ENCODE measurements around the gene IL19. TPM values are rescaled to one million over a fixed set of nuclear protein-coding genes. Genes with fewer than 3 reads are reported as not detected.
A peak's percentile ranks its signal among the peaks of the same experiment; 100 is the strongest.
"Not testable (repeated sequence)": the region's sequence is repeated elsewhere in the genome, so short reads cannot be mapped to it uniquely, and the experiment has no call there.

Gene IL19
- total and polyA plus RNA-seq, 5 donors from 2014 or later = not detected

DNA sequence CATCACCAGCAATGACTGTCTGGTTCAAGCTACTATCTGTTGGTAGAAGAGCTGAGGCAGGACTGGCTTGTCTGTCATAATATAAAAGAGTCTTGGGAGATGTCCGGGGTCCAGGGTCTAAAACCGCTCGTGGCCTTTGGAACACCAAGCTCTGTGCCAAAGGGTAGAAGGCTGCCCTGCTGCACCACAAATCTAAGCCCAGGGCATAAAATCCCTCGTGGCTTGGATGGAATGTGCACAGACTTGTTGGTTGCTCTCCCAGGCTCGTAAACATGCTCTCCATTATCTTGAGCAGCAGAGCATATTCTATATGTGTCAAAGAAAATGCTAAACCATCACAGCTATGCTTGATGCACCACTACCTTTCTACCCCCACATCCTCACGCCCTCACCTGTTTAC is 8.3 kb downstream of the IL19 start:
- peaks cover 14% of the 10 kb centered on the region for H3K4me1 ChIP-seq (ENCODE audit: control insufficient read depth, insufficient read depth, low read length, poor library complexity, severe bottlenecking)

DNA sequence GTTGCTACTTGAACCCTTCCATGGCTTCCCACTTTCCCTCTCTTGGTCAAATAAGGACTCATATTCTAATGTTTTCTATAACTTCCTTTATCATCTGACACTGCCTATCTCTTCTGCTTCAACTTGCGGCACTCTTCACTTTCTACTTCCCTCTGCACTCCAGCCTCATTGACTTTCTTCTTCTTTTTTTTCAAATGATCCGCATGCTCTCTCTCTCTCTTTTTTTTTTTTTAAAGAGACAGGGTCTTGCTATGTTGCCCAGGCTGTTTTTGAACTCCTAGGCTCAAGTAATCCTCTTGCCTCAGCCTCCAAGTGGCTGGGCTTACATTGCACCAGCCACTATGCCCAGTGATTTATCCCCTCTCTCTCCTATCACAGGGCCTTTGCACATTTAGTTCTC is 9.1 kb downstream of the IL19 start:
- H3K9me3 ChIP-seq (ENCODE audit: control insufficient read depth in 2 of 2, low read length in 2 of 2) = no peaks in the 10 kb centered on the region
- Mint-ChIP-seq H3K27ac (no peak overlapping the region), H3K36me3 (no peaks in the 10 kb centered on the region), H3K27me3 (no peaks in the 10 kb centered on the region), H3K4me1 (peaks cover 6 to 25% (median 18%) of the 10 kb centered on the region in 4 donors), H3K4me3 (no peak overlapping the region), H3K9me3 (peaks cover 0 to 3% (median 0%) of the 10 kb centered on the region in 7 donors)
- no peak overlapping the region for H3K4me3 ChIP-seq (ENCODE audit: low read depth, low read length)
- H3K4me1 ChIP-seq (ENCODE audit: control insufficient read depth, insufficient read depth, low read length, poor library complexity, severe bottlenecking) = peaks cover 22% of the 10 kb centered on the region
- H3K27me3 ChIP-seq (ENCODE audit: control insufficient read depth, insufficient read depth, low read length) = no peaks in the 10 kb centered on the region
- H3K36me3 ChIP-seq (ENCODE audit: control insufficient read depth, insufficient read depth, low read length) = no peaks in the 10 kb centered on the region
- no peak for DNase-seq
- H3K27ac ChIP-seq (ENCODE audit: insufficient read depth, low read length, poor library complexity, severe bottlenecking) = no peak overlapping the region
- ATAC-seq (ENCODE audit: low read depth in 2 of 2) = no peak

More for the DNA sequence above, 8.3 kb downstream of the IL19 start:
- not testable (repeated sequence) for H3K27ac Mint-ChIP-seq; H3K4me3 ChIP-seq (ENCODE audit: low read depth, low read length); H3K36me3 Mint-ChIP-seq; H3K27me3 Mint-ChIP-seq; H3K4me3 Mint-ChIP-seq; ATAC-seq (ENCODE audit: low read depth in 2 of 2); DNase-seq; H3K9me3 ChIP-seq (ENCODE audit: control insufficient read depth in 2 of 2, low read length in 2 of 2); H3K9me3 Mint-ChIP-seq; H3K27me3 ChIP-seq (ENCODE audit: control insufficient read depth, insufficient read depth, low read length); H3K36me3 ChIP-seq (ENCODE audit: control insufficient read depth, insufficient read depth, low read length); H3K27ac ChIP-seq (ENCODE audit: insufficient read depth, low read length, poor library complexity, severe bottlenecking)
- peaks cover 4 to 24% (median 12%) of the 10 kb centered on the region in 4 donors for H3K4me1 Mint-ChIP-seq

DNA sequence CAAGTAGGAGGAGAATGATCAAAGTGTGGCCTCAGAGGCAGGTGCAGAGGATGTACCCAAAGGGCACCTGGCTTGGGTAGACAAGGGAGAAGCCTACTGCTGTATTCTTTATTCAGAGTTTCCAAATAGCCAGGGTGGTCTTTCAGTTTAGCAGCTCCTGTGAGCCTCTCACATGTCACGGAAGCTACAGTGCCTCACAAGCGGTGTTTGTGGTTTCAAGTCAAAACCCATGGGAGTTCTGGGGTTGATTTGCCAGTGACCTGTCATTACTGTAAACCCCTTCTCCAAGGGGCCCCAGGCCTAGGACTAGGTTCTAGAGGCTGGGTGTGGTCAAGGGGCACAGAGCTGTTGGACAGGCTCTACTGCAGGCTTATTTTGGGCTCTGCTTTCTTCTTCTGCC is 11.9 kb downstream of the IL19 start:
- H3K4me3 ChIP-seq (ENCODE audit: low read depth, low read length) = no peak overlapping the region

DNA sequence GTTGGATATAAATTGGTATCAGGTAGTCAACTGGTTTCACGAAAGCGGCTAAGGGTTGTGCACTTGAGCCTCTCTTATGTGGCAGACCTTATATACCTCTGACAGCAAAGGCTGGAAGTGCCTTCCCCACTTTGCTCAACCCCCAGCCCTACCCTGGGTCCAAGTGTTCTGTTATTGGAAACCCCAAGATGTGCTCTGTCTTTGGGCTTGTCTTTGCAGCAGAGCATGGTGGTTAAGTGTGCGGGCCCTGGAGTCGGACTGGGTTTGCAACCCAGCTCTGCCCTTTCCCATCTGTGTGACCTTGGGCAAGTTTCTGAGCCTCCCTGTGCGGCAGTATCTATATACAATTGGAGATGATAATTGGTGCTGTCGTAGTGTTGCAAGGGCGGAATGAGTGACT is 12.9 kb downstream of the IL19 start:
- Mint-ChIP-seq H3K27me3 (no peaks in the 10 kb centered on the region), H3K4me1 (peaks cover 14 to 55% (median 39%) of the 10 kb centered on the region in 4 donors), H3K36me3 (no peaks in the 10 kb centered on the region), H3K4me3 (peak overlapping the region in 2 of 4 donors; percentile 3 to 43), H3K27ac (peak overlapping the region; percentile 43 to 89 (median 49)), H3K9me3 (peaks cover 0 to 2% (median 0%) of the 10 kb centered on the region in 7 donors)
- no peak for DNase-seq
- Histone ChIP-seq H3K9me3 (ENCODE audit: control insufficient read depth in 2 of 2, low read length in 2 of 2) (no peaks in the 10 kb centered on the region), H3K4me1 (ENCODE audit: control insufficient read depth, insufficient read depth, low read length, poor library complexity, severe bottlenecking) (peaks cover 32% of the 10 kb centered on the region), H3K36me3 (ENCODE audit: control insufficient read depth, insufficient read depth, low read length) (no peaks in the 10 kb centered on the region), H3K27ac (ENCODE audit: insufficient read depth, low read length, poor library complexity, severe bottlenecking) (no peak overlapping the region), H3K4me3 (ENCODE audit: low read depth, low read length) (peak overlapping the region; percentile 61), H3K27me3 (ENCODE audit: control insufficient read depth, insufficient read depth, low read length) (no peaks in the 10 kb centered on the region)
- ATAC-seq (ENCODE audit: low read depth in 2 of 2) = no peak

More for the DNA sequence above, 11.9 kb downstream of the IL19 start:
- peak overlapping the region in 1 of 3 donors; percentile 34 for H3K27ac Mint-ChIP-seq
- peaks cover 0 to 2% (median 0%) of the 10 kb centered on the region in 7 donors for H3K9me3 Mint-ChIP-seq
- H3K9me3 ChIP-seq (ENCODE audit: control insufficient read depth in 2 of 2, low read length in 2 of 2) = no peaks in the 10 kb centered on the region
- no peaks in the 10 kb centered on the region for H3K27me3 ChIP-seq (ENCODE audit: control insufficient read depth, insufficient read depth, low read length)
- H3K27ac ChIP-seq (ENCODE audit: insufficient read depth, low read length, poor library complexity, severe bottlenecking) = no peak overlapping the region
- no peak overlapping the region for H3K4me3 Mint-ChIP-seq
- H3K36me3 Mint-ChIP-seq = no peaks in the 10 kb centered on the region
- DNase-seq = no peak
- ATAC-seq (ENCODE audit: low read depth in 2 of 2) = no peak
- peaks cover 32% of the 10 kb centered on the region for H3K4me1 ChIP-seq (ENCODE audit: control insufficient read depth, insufficient read depth, low read length, poor library complexity, severe bottlenecking)
- H3K36me3 ChIP-seq (ENCODE audit: control insufficient read depth, insufficient read depth, low read length) = no peaks in the 10 kb centered on the region
- no peaks in the 10 kb centered on the region for H3K27me3 Mint-ChIP-seq
- peaks cover 9 to 48% (median 37%) of the 10 kb centered on the region in 4 donors for H3K4me1 Mint-ChIP-seq

DNA sequence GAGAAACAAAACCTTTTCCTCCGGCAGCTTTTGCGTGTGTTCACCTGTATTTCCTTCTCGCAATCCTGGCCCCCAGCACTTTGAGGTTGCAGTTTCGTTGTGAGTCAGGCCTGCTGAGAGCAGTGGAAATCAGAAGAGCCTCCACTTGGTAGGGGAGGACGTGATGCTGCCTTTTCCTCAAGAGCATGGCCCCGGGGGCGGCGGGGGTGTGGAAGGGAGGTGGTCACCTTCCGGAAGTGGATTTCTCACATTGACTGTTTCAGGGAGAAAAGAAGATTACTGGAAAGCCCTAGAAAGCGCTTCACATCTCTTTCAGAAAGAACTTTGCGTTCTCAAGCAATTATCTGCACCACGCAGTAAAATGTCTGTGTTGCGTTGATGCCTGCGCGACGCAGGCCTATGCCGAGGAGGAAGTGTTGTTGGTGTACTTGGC is 13.9 kb downstream of the IL19 start:
- H3K4me3 Mint-ChIP-seq = peak overlapping the region; percentile 32 to 82 (median 70)
- Histone ChIP-seq H3K4me3 (ENCODE audit: low read depth, low read length) (peak overlapping the region; percentile 63), H3K9me3 (ENCODE audit: control insufficient read depth in 2 of 2, low read length in 2 of 2) (no peaks in the 10 kb centered on the region), H3K27me3 (ENCODE audit: control insufficient read depth, insufficient read depth, low read length) (no peaks in the 10 kb centered on the region), H3K4me1 (ENCODE audit: control insufficient read depth, insufficient read depth, low read length, poor library complexity, severe bottlenecking) (peaks cover 32% of the 10 kb centered on the region), H3K36me3 (ENCODE audit: control insufficient read depth, insufficient read depth, low read length) (no peaks in the 10 kb centered on the region), H3K27ac (ENCODE audit: insufficient read depth, low read length, poor library complexity, severe bottlenecking) (peak overlapping the region; percentile 66)
- H3K36me3 Mint-ChIP-seq = no peaks in the 10 kb centered on the region
- H3K9me3 Mint-ChIP-seq = peaks cover 0 to 2% (median 0%) of the 10 kb centered on the region in 7 donors
- DNase-seq (peak; percentile 48 to 96 (median 71)), ATAC-seq (ENCODE audit: low read depth in 2 of 2) (peak; percentile 93 to 94)
- H3K27me3 Mint-ChIP-seq = no peaks in the 10 kb centered on the region
- H3K27ac Mint-ChIP-seq = peak overlapping the region; percentile 89 to 97 (median 92)
- H3K4me1 Mint-ChIP-seq = peaks cover 14 to 55% (median 39%) of the 10 kb centered on the region in 4 donors

DNA sequence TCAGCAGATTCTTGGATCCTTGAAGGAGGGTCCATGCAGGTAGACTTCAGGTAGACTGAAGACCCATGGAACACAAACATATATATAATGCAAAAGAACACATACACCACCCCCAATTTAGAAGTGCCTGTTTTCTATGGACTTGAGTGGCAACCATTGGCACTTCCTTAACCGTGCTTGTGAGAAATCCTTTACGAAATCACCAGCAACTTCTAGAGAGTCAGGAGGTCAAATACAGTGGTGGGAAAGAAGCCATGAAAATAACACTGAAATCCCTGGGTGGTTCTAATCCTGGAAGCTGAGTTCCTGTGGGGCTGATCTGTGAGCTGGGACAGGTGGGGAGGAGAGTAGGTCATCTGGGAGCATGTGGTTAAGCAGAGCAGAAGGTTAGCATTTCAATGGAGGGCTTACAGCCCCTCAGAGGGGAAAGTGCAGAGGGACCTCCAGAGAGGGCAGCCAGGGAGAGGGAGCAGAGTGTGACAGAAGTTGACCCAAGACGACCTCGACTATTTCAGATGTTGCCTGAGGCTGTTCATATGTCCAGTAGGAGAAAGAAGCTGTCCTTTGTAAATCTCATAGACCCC is 14.7 kb downstream of the IL19 start:
- H3K4me3 ChIP-seq (ENCODE audit: low read depth, low read length) = peak overlapping the region; percentile 63
- H3K9me3 ChIP-seq (ENCODE audit: control insufficient read depth in 2 of 2, low read length in 2 of 2) = no peaks in the 10 kb centered on the region
- no peaks in the 10 kb centered on the region for H3K36me3 Mint-ChIP-seq
- H3K27me3 ChIP-seq (ENCODE audit: control insufficient read depth, insufficient read depth, low read length) = no peaks in the 10 kb centered on the region
- peaks cover 0 to 2% (median 0%) of the 10 kb centered on the region in 7 donors for H3K9me3 Mint-ChIP-seq
- H3K4me3 Mint-ChIP-seq = peak overlapping the region in 3 of 4 donors; percentile 30 to 82 (median 67)
- H3K27ac Mint-ChIP-seq = peak overlapping the region; percentile 87 to 97 (median 89)
- no peaks in the 10 kb centered on the region for H3K27me3 Mint-ChIP-seq
- H3K36me3 ChIP-seq (ENCODE audit: control insufficient read depth, insufficient read depth, low read length) = no peaks in the 10 kb centered on the region
- ATAC-seq (ENCODE audit: low read depth in 2 of 2) = no peak
- DNase-seq = no peak
- H3K27ac ChIP-seq (ENCODE audit: insufficient read depth, low read length, poor library complexity, severe bottlenecking) = peak overlapping the region; percentile 66
- peaks cover 14 to 61% (median 43%) of the 10 kb centered on the region in 4 donors for H3K4me1 Mint-ChIP-seq
- peaks cover 32% of the 10 kb centered on the region for H3K4me1 ChIP-seq (ENCODE audit: control insufficient read depth, insufficient read depth, low read length, poor library complexity, severe bottlenecking)

DNA sequence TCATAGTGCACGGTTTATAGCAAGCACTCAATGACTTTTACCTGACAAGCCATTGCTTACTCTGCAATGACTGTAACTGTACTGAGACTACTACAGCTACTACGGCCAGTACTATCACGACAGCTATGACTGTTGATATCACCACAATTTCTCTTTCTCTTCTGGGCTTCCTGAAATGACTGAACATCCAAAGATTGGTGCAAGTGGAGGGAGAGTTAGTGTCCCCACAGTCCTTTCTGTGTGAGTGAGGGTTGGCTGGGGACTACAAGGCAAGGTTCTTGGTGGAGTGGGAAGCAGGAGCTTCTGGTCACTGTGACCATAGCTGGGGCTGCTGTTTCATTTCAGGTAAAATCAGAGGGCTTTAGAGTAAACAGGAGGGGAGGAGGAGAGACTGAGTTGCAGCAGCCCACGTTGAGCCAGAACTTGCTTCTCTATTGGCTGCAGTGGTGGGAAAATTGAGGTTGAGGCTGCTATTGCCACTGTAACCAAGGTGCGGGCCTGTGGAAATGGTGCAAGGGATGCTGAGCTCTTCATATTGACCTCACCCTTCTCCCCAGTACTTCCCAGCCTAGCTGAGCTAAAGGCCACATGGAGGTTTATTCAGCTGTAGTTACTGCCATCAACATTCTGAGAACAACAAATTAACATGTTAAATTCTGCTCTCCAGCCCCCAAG is 15.8 kb downstream of the IL19 start:
- Histone ChIP-seq H3K4me1 (ENCODE audit: control insufficient read depth, insufficient read depth, low read length, poor library complexity, severe bottlenecking) (peaks cover 32% of the 10 kb centered on the region), H3K36me3 (ENCODE audit: control insufficient read depth, insufficient read depth, low read length) (no peaks in the 10 kb centered on the region), H3K9me3 (ENCODE audit: control insufficient read depth in 2 of 2, low read length in 2 of 2) (no peaks in the 10 kb centered on the region), H3K27me3 (ENCODE audit: control insufficient read depth, insufficient read depth, low read length) (no peaks in the 10 kb centered on the region), H3K4me3 (ENCODE audit: low read depth, low read length) (no peak overlapping the region), H3K27ac (ENCODE audit: insufficient read depth, low read length, poor library complexity, severe bottlenecking) (no peak overlapping the region)
- Mint-ChIP-seq H3K9me3 (no peaks in the 10 kb centered on the region), H3K4me3 (peak overlapping the region in 1 of 4 donors; percentile 67), H3K4me1 (peaks cover 21 to 71% (median 49%) of the 10 kb centered on the region in 4 donors), H3K27me3 (no peaks in the 10 kb centered on the region), H3K27ac (peak overlapping the region; percentile 2 to 89 (median 13)), H3K36me3 (no peaks in the 10 kb centered on the region)
- ATAC-seq (ENCODE audit: low read depth in 2 of 2) = no peak
- DNase-seq = peak in 1 of 3 donors; percentile 39
